Fibroblast of the conjunctiva (primary cell): Measurements from ENCODE around the gene USP43.
A peak's percentile ranks its signal among the peaks of the same experiment; 100 is the strongest.
"Not testable (repeated sequence)": the region's sequence is repeated elsewhere in the genome, so short reads cannot be mapped to it uniquely, and the experiment has no call there.

Experiments used
- DNase-seq: peaks from one replicate; pipeline ENCODE4 v3.0.0-alpha.2; 2010; ENCODE audit warnings: low read depth

Gene USP43

GRCh38 chr17:9644910-9645751 is at the start of gene USP43:
USP43 (plus strand) TSS chr17:9645517; CDS start chr17:9645633, 116 bp downstream.
- DNase-seq: no peak

- not testable (repeated sequence) for DNase-seq
Measured at GRCh38 chr17:9597638-9598037, 47.7 kb upstream of the USP43 start.

GRCh38 chr17:9598661-9599060 is 46.7 kb upstream of the USP43 start:
- DNase-seq: no peak

- not testable (repeated sequence) for DNase-seq
Measured at GRCh38 chr17:9604583-9604982, 40.7 kb upstream of the USP43 start.

GRCh38 chr17:9606453-9606852 is 38.9 kb upstream of the USP43 start:
- no peak for DNase-seq

- not testable (repeated sequence) for DNase-seq
Measured at GRCh38 chr17:9607058-9607457, 38.3 kb upstream of the USP43 start.

GRCh38 chr17:9611557-9611956 is 33.8 kb upstream of the USP43 start:
- no peak for DNase-seq

GRCh38 chr17:9612006-9612405 is 33.3 kb upstream of the USP43 start:
- DNase-seq: no peak

- no peak for DNase-seq
Measured at GRCh38 chr17:9615486-9615885, 29.8 kb upstream of the USP43 start.

- DNase-seq: no peak
Measured at GRCh38 chr17:9622961-9623360, 22.4 kb upstream of the USP43 start.

- DNase-seq: no peak
Measured at GRCh38 chr17:9628509-9628908, 16.8 kb upstream of the USP43 start.

- DNase-seq: no peak
Measured at GRCh38 chr17:9632741-9633140, 12.6 kb upstream of the USP43 start.

- no peak for DNase-seq
Measured at GRCh38 chr17:9635340-9635739, 10.0 kb upstream of the USP43 start.

- no peak for DNase-seq
Measured at GRCh38 chr17:9636501-9636900, 8.8 kb upstream of the USP43 start.

GRCh38 chr17:9640388-9640787 is 4.9 kb upstream of the USP43 start:
- not testable (repeated sequence) for DNase-seq

- no peak for DNase-seq
Measured at GRCh38 chr17:9643611-9644010, 1.7 kb upstream of the USP43 start.

GRCh38 chr17:9645851-9646545 is 681 bp downstream of the USP43 start:
- no peak for DNase-seq

- no peak for DNase-seq
Measured at GRCh38 chr17:9646546-9646885, 1.2 kb downstream of the USP43 start.

GRCh38 chr17:9647014-9647413 is 1.7 kb downstream of the USP43 start:
- DNase-seq: no peak

GRCh38 chr17:9648521-9649110 is 3.3 kb downstream of the USP43 start:
- no peak for DNase-seq

GRCh38 chr17:9658593-9659211 is 13.4 kb downstream of the USP43 start:
- peak; percentile 85 for DNase-seq

- DNase-seq: no peak
Measured at GRCh38 chr17:9661027-9661426, 15.7 kb downstream of the USP43 start.

- not testable (repeated sequence) for DNase-seq
Measured at GRCh38 chr17:9663511-9663910, 18.2 kb downstream of the USP43 start.
